ENCODE measurements around the gene CAMTA1.

Gene CAMTA1

DNA sequence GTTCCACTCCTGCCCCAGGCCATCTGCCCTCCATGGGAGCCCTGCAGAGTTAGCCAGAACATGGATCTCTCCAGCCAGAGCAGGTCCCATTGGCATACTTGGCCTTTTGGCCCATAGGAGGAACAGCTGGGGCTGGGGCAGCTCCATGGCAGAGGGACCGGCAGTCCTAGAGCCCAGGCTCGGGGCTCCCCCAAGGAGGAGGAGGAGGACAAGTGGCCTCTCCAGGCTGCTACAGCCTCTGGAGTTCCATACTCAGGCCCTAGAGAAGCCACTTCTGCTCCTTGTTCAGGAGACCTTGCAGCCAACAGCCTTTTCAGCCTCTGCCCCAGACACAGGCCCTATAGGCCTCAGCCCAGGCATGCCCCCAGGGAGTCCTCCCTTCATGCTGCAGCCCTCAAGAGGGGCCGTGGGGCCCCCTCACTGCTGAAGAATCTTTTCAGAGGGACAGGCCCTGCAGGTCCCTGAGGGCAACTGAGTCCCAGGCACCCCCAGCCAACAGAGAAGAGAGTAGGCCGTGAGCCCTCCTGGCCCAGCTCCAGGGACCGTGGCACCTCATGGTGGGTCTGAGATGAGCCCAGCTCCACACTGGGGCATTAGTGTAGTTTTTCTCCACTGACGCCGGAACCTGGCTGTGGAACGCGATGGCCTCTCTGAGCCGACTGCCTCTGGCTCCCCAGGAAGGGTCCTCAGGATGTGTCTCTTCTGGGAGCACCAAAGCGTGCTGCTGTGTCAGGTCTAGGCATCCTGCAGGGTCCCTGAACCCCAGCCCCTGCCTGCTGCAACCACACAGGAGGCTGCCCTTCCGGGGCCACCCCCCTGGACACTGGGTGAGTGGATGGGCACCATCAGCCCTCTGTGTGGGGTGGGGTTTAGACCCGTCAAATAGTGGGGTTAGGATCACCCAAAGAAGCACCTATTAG is 688.2 kb downstream of the CAMTA1 start:
- DNase-seq (ENCODE audit: low read depth in 3 of 3) = no peak

- DNase-seq (ENCODE audit: low read depth in 3 of 3) = no peak
Measured at GRCh38 chr1:7474143-7474490, 688.9 kb downstream of the CAMTA1 start.

DNA sequence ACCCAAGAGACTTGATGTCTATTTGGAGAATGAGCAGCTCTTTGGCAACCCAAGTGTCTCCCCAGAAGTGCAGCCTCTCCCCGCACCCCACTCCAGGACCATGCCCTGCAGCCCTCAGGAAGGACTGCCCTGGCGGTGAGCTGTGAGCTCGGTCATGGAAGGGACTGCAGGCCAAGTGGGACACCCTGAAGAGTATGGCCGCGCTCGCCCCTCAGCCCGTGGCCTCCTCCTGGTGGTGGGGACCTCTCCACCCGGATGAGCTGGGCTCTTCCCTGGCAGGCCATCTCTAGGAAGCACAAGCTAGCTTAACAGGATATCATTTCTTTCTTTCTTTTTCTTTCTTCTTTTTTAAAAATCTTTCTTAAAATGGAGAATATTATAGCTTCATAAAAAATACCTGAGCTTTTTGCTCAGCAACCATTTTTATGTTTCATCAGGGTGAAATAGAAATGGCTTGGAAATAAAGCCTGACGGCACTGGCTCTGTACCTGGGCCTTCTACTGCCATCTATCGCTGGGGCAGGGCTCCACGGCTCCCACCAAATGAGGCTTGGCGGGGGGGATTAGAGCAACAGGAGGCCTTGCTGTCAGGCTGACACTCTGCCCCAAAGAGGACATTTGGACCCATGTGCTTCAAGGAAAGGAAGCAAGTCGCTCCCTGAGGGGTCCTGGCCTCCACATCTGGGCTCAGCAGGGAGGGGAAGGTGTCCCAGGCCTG is 689.7 kb downstream of the CAMTA1 start:
- DNase-seq (ENCODE audit: low read depth in 3 of 3) = no peak

DNA sequence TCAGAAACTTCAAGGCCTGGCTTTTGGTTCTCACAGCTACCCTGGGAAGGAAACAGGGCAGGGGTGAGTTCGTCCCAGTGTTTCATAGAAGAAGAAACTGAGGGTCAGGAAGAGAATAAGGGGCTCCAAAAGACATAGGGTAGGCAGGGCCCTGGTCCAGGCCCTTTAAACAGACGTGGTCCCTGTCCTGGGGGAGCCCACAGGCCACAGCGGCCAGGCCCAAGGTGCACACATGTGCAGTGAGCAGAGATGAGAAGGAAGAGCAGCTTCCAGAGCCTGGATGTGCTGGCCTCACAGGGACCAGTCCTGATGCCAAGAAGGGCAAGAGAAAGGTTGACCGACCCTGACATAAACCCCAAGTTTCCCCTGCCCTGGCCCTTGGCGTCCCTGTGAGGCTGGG is 690.4 kb downstream of the CAMTA1 start:
- no peak for DNase-seq (ENCODE audit: low read depth in 3 of 3)

DNA sequence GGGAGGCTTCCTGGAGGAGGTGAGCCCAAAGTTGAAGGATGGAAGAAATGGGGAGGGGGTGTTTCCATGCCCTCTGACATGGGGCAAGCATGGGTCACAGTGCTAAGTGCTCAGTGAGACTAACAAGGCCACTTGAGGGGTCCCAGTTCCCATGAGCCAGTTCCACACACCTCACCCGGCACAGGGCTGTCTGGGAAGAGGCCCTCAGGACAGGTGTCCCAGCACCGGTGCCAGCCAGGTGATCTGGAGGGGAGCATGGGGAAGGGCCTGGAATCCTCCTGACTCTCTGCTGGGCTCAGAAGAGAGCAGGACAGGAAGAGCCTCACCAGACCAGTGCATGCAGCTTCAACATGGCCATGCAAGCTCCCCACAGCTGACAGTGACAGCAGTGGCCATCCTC is 691.1 kb downstream of the CAMTA1 start:
- no peak for DNase-seq (ENCODE audit: low read depth in 3 of 3)

DNA sequence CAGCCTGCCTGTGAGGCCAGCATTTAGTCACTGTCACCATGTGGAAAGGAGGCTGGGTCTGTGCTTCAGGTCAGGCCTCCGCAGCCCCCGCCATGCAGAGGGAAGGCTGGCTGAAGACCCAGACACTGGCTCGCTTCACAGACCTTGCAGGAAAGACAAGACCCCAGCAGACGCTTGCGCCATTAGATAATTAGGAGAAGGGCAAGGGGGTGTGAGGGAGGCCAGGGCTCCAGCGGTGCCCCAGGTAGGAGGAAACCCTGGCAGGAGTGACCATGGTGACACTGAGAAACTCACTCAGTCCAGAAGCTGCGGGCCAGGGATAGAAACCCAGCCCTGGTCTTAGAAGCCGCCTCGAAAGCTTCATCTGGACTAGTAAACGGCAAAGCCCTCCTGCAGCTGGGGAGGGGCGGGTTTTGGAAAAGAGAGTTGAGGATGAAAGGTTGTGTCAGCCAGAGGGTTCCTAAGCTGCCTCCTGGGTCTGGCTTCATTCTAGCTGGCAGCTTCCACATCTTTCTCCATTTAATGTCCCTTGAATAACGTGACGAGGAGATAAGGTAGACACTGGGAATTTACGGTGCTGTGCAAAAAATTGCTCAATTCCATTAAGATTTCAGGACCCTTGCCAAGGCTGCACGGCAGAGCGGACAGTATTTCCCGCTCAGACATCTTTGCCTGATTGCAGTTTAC is 691.8 kb downstream of the CAMTA1 start:
- DNase-seq (ENCODE audit: low read depth in 3 of 3) = no peak

GRCh38 chr1:7477593-7477992 is 692.3 kb downstream of the CAMTA1 start:
- no peak for DNase-seq (ENCODE audit: low read depth in 3 of 3)

- no peak for DNase-seq (ENCODE audit: low read depth in 3 of 3)
Measured at GRCh38 chr1:7478142-7478790, 693.0 kb downstream of the CAMTA1 start.

DNA sequence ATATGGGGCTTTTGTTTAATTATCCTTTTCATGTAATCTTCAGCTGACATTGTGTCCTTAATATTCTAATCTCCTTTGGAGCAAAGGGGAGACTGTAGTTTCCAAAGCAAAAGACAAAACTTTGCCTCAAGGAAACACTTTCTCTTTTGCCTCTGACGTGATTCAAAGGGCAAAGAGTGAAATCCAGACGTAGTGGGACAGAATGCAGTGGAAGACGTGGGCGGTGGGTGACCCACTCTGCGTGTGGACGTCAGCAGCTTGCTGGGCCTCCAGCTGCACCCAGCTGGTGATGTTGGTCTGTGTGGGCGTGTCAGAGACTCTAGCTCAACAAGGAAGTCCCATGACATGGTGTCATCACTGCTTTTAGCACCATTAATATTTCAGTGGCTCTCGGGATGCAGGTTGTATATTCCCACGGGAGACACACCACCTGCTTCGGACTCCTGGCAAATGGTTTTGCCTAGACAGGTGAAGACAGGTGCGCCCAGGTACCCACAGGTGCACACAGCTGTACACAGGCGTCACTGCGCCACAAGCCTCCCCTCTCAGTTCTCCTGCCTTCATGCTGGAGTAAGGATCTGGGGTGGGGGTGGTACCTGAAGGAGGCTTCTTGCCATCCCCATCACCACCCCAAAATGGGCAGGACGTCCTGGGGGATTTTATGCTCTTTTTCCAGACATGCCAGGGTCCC is 693.7 kb downstream of the CAMTA1 start:
- no peak for DNase-seq (ENCODE audit: low read depth in 3 of 3)

- no peak for DNase-seq (ENCODE audit: low read depth in 3 of 3)
Measured at GRCh38 chr1:7479571-7479970, 694.3 kb downstream of the CAMTA1 start.

DNA sequence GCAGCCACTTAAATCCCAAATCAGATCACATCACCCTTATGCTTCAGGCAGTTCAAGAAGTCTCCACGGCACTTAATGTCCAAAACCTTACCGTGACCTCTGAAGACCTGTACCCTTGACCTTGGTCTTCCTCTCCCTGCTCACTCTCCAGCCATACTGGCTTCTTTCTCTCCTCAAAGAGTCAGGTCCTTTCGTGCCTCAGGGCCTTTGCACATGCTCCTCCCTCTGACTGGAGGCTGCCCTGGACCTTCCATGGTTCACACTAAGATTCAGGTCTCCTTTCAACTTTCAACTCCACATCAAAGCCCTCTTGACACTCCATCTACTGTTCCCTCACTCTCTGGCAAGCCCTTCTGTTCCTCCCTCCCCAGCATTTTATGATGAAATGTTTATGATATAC is 695.9 kb downstream of the CAMTA1 start:
- no peak for DNase-seq (ENCODE audit: low read depth in 3 of 3)

GRCh38 chr1:7482077-7482476 is 696.8 kb downstream of the CAMTA1 start:
- no peak for DNase-seq (ENCODE audit: low read depth in 3 of 3)

GRCh38 chr1:7482772-7483495 is 697.7 kb downstream of the CAMTA1 start:
- no peak for DNase-seq (ENCODE audit: low read depth in 3 of 3)

GRCh38 chr1:7483634-7484383 is 698.6 kb downstream of the CAMTA1 start:
- no peak for DNase-seq (ENCODE audit: low read depth in 3 of 3)

DNA sequence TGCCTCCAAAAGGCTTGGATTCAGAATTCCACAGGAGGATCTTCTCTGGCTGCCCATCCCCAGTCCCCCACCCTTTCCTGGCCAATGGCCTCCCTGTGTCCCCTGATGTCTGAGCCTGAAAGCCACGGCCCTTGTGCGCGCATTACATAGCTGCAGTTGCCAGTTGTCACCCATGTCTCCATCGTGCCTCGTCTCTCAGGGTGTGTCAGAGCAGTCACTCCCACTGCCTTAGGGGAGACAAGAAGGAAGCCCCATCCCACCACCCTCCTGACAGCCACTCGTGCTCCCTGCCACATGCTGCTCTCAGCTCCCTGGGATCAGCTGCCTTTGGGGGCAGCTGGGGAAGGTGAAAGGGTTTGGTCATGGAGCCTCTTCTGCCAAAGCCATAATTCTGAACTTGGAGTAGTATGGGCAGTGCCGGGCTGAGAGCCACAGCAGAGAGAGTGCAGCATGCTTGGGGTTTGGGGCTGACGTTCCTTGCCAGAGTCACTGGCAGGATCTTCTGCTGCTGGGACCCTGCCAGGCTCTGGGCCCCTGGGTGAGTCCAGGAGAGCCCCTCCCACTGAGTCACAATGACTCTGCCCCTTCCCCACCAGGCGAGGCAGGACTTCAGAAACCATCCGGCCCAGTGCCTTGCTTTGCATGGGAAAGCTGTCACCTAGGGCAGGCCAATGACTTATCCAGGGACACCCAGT is 700.0 kb downstream of the CAMTA1 start:
- no peak for DNase-seq (ENCODE audit: low read depth in 3 of 3)

DNA sequence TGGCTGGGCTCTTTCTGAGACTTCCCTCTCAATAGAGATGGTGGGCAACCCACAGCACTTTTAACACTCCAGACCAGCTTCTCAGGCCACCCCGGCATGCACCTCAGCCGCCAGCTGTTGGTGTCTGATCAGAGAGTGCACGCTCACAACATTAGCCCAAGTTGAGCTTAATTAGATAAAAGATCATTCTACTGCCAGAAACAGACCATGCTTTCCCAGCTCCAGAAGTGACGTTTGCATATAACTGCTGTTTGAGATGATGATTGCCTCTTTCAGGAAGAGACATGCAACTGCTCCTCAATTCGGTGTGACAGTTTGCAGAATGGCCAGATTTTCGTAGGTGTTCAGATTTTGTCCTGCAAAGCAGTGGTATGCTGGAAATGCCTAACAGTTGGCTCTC is 700.6 kb downstream of the CAMTA1 start:
- no peak for DNase-seq (ENCODE audit: low read depth in 3 of 3)

GRCh38 chr1:7487766-7488474 is 702.7 kb downstream of the CAMTA1 start:
- no peak for DNase-seq (ENCODE audit: low read depth in 3 of 3)

DNA sequence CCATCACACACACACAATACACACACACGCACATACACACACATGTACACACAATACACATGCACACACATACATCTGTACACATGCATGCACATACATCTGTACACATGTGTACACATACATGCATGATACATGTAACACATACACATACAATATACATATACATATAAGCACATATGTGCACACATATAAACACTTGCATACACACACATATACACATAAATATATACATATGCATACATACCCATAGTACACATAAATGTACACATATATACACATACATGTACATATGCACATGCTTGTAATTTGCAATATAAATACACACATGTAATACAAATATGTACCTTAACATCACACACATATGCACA is 703.2 kb downstream of the CAMTA1 start:
- no peak for DNase-seq (ENCODE audit: low read depth in 3 of 3)

DNA sequence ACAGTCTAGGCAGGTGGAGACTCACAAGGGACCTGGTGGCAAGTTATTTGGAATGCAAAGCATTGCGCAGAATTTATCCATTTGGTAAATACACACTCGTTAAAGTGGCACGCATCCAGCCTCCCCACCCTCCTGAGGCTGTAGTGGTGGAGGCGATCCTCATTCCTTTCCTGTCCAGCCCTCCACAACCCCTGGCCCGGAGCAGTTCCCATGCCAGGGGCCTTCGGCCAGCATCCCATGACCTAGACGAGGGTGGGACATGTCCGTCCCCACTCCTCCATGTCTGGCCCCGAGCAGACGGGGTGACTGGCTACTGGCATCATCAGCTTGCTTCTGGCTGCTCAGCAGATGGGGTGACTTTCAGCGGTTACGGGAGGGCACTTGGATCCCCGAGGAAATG is 704.3 kb downstream of the CAMTA1 start:
- DNase-seq (ENCODE audit: low read depth in 3 of 3) = no peak

Data from stimulated activated CD4-positive, alpha-beta T cell treated with anti-CD3 and anti-CD28 coated beads, TNF-alpha, amount 100 ng/mL, for 48 hours (primary cell).